IMR-90 (cell line): Measurements from ENCODE around the gene PDLIM5. TPM values are rescaled to one million over a fixed set of nuclear protein-coding genes. Genes with fewer than 3 reads are reported as not detected.

ENCODE experiments used
- ATAC-seq: fragments of 200-7000 bp; cut with Tn5 transposase; 2 replicates; pipeline ENCODE4 v1.9.1; 2020; ENCODE audit warnings: low read depth, mild to moderate bottlenecking, moderate library complexity
- BruUV-seq: library from RNA; stranded (reverse); fragments of 400-500 nt; replicated peaks from 2 replicates; lab custom pipeline; 2021; lab: Mats Ljungman, UMichigan
- CTCF ChIA-PET: fragments of 300-600 bp; formaldehyde crosslinking; extraction: SDS; loops from one replicate; lab custom pipeline; 2021; ENCODE audit warnings: antibody characterized with exemption; lab: Yijun Ruan, JAX
- POLR2A ChIA-PET: fragments of 300-600 bp; sonication (Branson Sonifier 250); formaldehyde crosslinking; loops from one replicate; lab custom pipeline; 2022; ENCODE audit warnings: antibody characterized with exemption; ENCODE audit not compliant: unreplicated experiment; lab: Charles Lee
- DNase-seq: peaks from one replicate; pipeline ENCODE4 v3.0.0; 2013
- H2AFZ ChIP-seq: replicated peaks from 2 replicates; pipeline ENCODE3; 2013; ENCODE audit warnings: low read length, mild to moderate bottlenecking; ENCODE audit not compliant: poor library complexity
- H2AK5ac ChIP-seq: 2 replicates; pipeline ENCODE4 v1.6.1; 2013; ENCODE audit warnings: low read depth, low read length, inconsistent platforms
- H2AK9ac ChIP-seq: replicated peaks from 2 replicates; pipeline ENCODE3; 2013; ENCODE audit warnings: mild to moderate bottlenecking, low read depth, low read length, moderate library complexity; ENCODE audit not compliant: poor library complexity
- H2BK120ac ChIP-seq: 2 replicates; pipeline ENCODE4 v1.6.1; 2013; ENCODE audit warnings: low read depth, low read length, inconsistent platforms
- H2BK15ac ChIP-seq: 3 replicates; pipeline ENCODE4 v1.6.1; 2013; ENCODE audit warnings: low read depth, low read length, inconsistent platforms
- H2BK20ac ChIP-seq: 2 replicates; pipeline ENCODE4 v1.6.1; 2013; ENCODE audit warnings: low read depth, mild to moderate bottlenecking, inconsistent platforms, low read length, moderate library complexity
- H2BK5ac ChIP-seq: 2 replicates; pipeline ENCODE4 v1.6.1; 2013; ENCODE audit warnings: mild to moderate bottlenecking, low read depth, low read length, inconsistent platforms; ENCODE audit not compliant: poor library complexity, severe bottlenecking
- H3K14ac ChIP-seq: replicated peaks from 2 replicates; pipeline ENCODE4 v1.6.1; 2013; ENCODE audit warnings: low read depth, low read length, inconsistent platforms
- H3K18ac ChIP-seq: 2 replicates; pipeline ENCODE4 v1.6.1; 2013; ENCODE audit warnings: low read depth, low read length, control low read depth
- H3K23ac ChIP-seq: 2 replicates; pipeline ENCODE4 v1.6.1; 2013; ENCODE audit warnings: low read depth, low read length, inconsistent platforms
- H3K27ac ChIP-seq: 2 replicates; pipeline ENCODE4 v1.5.1; 2013; ENCODE audit warnings: mild to moderate bottlenecking, control low read depth, low read length; ENCODE audit not compliant: insufficient read depth
- H3K27me3 ChIP-seq: 2 replicates; pipeline ENCODE4 v1.6.1; 2013; ENCODE audit warnings: low read length; ENCODE audit not compliant: control insufficient read depth, insufficient read depth
- H3K36me3 ChIP-seq: 2 replicates; pipeline ENCODE4 v1.6.1; 2013; ENCODE audit warnings: low read length, mixed read lengths; ENCODE audit not compliant: control insufficient read depth, insufficient read depth
- H3K4ac ChIP-seq: 2 replicates; pipeline ENCODE4 v1.6.1; 2013; ENCODE audit warnings: low read depth, low read length, inconsistent platforms
- H3K4me1 ChIP-seq: 2 replicates; pipeline ENCODE4 v1.6.1; 2013; ENCODE audit warnings: low read length, mixed read lengths; ENCODE audit not compliant: control insufficient read depth, insufficient read depth
- H3K4me2 ChIP-seq: 2 replicates; pipeline ENCODE4 v1.6.1; 2013; ENCODE audit warnings: low read depth, mild to moderate bottlenecking, control low read depth, low read length, moderate library complexity
- H3K4me3 ChIP-seq: 2 replicates; pipeline ENCODE4 v1.5.1; 2013; ENCODE audit warnings: low read depth, mild to moderate bottlenecking, control low read depth, low read length, moderate library complexity; ENCODE audit not compliant: insufficient read depth
- H3K56ac ChIP-seq: 2 replicates; pipeline ENCODE4 v1.6.1; 2013; ENCODE audit warnings: low read length, inconsistent platforms; ENCODE audit not compliant: insufficient read depth; ENCODE audit errors: extremely low read depth
- H3K79me1 ChIP-seq, 2 experiments: 2 replicates each; pipeline ENCODE4 v1.6.1; 2013; ENCODE audit warnings: low read length in 2 of 2, inconsistent platforms in 1 of 2, low read depth in 1 of 2
- H3K9ac ChIP-seq: 2 replicates; pipeline ENCODE4 v1.6.1; 2013; ENCODE audit warnings: low read depth, low read length, control low read depth
- H3K9me1 ChIP-seq: 2 replicates; pipeline ENCODE4 v1.6.1; 2013; ENCODE audit warnings: low read length, inconsistent platforms; ENCODE audit not compliant: insufficient read depth
- H3K9me3 ChIP-seq: 2 replicates; pipeline ENCODE4 v1.6.1; 2013; ENCODE audit warnings: low read length; ENCODE audit not compliant: control insufficient read depth, insufficient read depth
- H4K20me1 ChIP-seq: 2 replicates; pipeline ENCODE4 v1.6.1; 2013; ENCODE audit warnings: low read length, inconsistent platforms; ENCODE audit not compliant: insufficient read depth
- H4K5ac ChIP-seq: 2 replicates; pipeline ENCODE4 v1.6.1; 2013; ENCODE audit warnings: mild to moderate bottlenecking, low read depth, low read length, control low read depth
- H4K8ac ChIP-seq, 2 experiments: 2 replicates each; pipeline ENCODE4 v1.6.1; 2013; ENCODE audit warnings: low read depth in 2 of 2, low read length in 2 of 2, control low read depth in 1 of 2, inconsistent platforms in 1 of 2
- H4K91ac ChIP-seq: 2 replicates; pipeline ENCODE4 v1.6.1; 2013; ENCODE audit warnings: low read depth, low read length, inconsistent platforms; ENCODE audit not compliant: insufficient read depth
- BHLHE40 ChIP-seq: fragments of 150-350 bp; IDR thresholded peaks from 2 replicates; pipeline ENCODE4 v1.6.1; 2016; ENCODE audit warnings: mild to moderate bottlenecking, low read depth, low read length
- CEBPB ChIP-seq: IDR thresholded peaks from 2 replicates; pipeline ENCODE4 v1.6.1; 2012; ENCODE audit warnings: low read depth, low read length, improper control_type of control experiment
- CHD1 ChIP-seq: IDR thresholded peaks from 2 replicates; pipeline ENCODE4 v1.6.1; 2012; ENCODE audit warnings: low read depth, low read length, improper control_type of control experiment
- ELK1 ChIP-seq: fragments of 150-350 bp; IDR thresholded peaks from 2 replicates; pipeline ENCODE4 v1.6.1; 2016; ENCODE audit warnings: low read depth, mild to moderate bottlenecking, low read length, moderate library complexity, borderline replicate concordance
- FOS ChIP-seq: fragments of 150-350 bp; IDR thresholded peaks from 2 replicates; pipeline ENCODE4 v1.6.1; 2016; ENCODE audit warnings: low read depth, low read length
- MAFK ChIP-seq: IDR thresholded peaks from 2 replicates; pipeline ENCODE4 v1.6.1; 2012; ENCODE audit warnings: low read depth, low read length, improper control_type of control experiment
- NFE2L2 ChIP-seq: fragments of 150-350 bp; IDR thresholded peaks from 2 replicates; pipeline ENCODE4 v1.6.1; 2016; ENCODE audit warnings: low read depth, mild to moderate bottlenecking, low read length
- RCOR1 ChIP-seq: IDR thresholded peaks from 2 replicates; pipeline ENCODE4 v1.6.1; 2012; ENCODE audit warnings: mild to moderate bottlenecking, low read length, improper control_type of control experiment; ENCODE audit not compliant: insufficient replicate concordance
- SMC3 ChIP-seq: fragments of 150-350 bp; IDR thresholded peaks from 2 replicates; pipeline ENCODE4 v1.6.1; 2016; ENCODE audit warnings: low read depth, mild to moderate bottlenecking, antibody characterized with exemption, low read length, moderate library complexity
- WGBS, 2 experiments: methylation state at CpG; one replicate each; pipeline versions ENCODE4 v1.1.5 to v1.1.7; 2013; ENCODE audit warnings: missing lambda C conversion rate in 2 of 2; ENCODE audit not compliant: insufficient read length in 1 of 2; ENCODE audit errors: extremely low coverage in 2 of 2; 5-methylcytosine and 5-hydroxymethylcytosine counted together
- dilution Hi-C: fragments of 300-500 bp; cut with HindIII; formaldehyde crosslinking; loops from one replicate; pipeline ENCODE4 v1.14.3; 2018; ENCODE audit warnings: low sequenced_read_pairs; ENCODE audit not compliant: unreplicated experiment
- in situ Hi-C: fragments of 300-500 bp; cut with MboI; formaldehyde crosslinking; loops from 3 replicates; pipeline ENCODE4 v1.14.3; 2019; ENCODE audit warnings: low sequenced_read_pairs, inconsistent platforms, mixed read lengths
- intact Hi-C: fragments of 100-400 bp; cut with micrococcal nuclease; formaldehyde crosslinking; loops from 2 replicates; pipeline ENCODE4 v1.10.0; 2022
- polyA plus RNA-seq, 3 experiments: library from polyadenylated mRNA; depleted of rRNA; stranded (reverse); fragments of >200 nt; gene quantifications; 2 replicates each; pipeline ENCODE4 v1.2.3, GENCODE V29; 2012; ENCODE audit warnings: low replicate concordance in 1 of 3
- total RNA-seq: library from RNA; depleted of rRNA; stranded (reverse); fragments of >200 nt; gene quantifications from 2 replicates; pipeline ENCODE4 v1.2.3, GENCODE V29; 2012

Gene PDLIM5
- total and polyA plus RNA-seq, 2 of the 4 experiments (the other 2 are of a cell fraction): 96.5 to 188 TPM

DNA sequence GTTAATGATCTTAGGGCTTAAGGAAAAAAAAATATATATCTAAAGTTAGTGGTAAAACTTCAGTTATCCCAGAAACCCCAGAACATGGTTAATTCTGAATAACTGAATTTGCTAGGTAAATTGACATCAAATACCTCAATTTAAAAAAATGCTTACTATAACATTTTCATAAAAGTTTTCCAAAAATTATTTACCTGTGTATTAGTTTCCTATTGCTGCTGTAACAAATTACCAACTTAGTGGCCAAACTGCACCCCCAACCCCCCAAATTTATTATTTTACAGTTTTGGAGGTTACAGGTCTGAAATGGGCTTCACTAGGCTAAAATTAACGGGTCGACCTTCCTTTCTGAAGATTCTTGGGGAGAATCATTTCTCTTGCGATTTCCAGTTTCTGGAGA, 95.2 kb downstream of the PDLIM5 start:
- Histone ChIP-seq H2AK5ac (peak overlapping the region; percentile 3; the same call in 1 of the 2 replicates), H4K91ac (0 out of 2 replicates have a peak overlapping the region, but pooled peaks have one; percentile 6), H3K9me1 (peaks cover 5% of the 10 kb centered on the region; the same call in 1 of the 2 replicates), H4K5ac (no peak overlapping the region), H3K56ac (no peak overlapping the region), H3K18ac (no peak overlapping the region; the same call in 1 of the 2 replicates), H2BK5ac (no peak overlapping the region), H3K27me3 (no peaks in the 10 kb centered on the region), H3K4me1 (peaks cover 3% of the 10 kb centered on the region), H2AK9ac (no peak overlapping the region), H3K4me3 (no peak overlapping the region), H2AFZ (no peak overlapping the region), H2BK20ac (no peak overlapping the region), H3K9me3 (no peaks in the 10 kb centered on the region), H4K20me1 (no peaks in the 10 kb centered on the region), H2BK120ac (peak overlapping the region; percentile 41; the same call in 1 of the 2 replicates), H2BK15ac (peak overlapping the region; percentile 62; the same call in 2 of the 3 replicates), H3K23ac (no peak overlapping the region), H4K8ac (no peak overlapping the region), H3K36me3 (no peaks in the 10 kb centered on the region; the same call in 1 of the 2 replicates), H3K4me2 (no peak overlapping the region), H3K27ac (no peak overlapping the region), H3K79me1 (peaks cover 28 to 45% of the 10 kb centered on the region in 2 experiments), H3K14ac (no peak overlapping the region), H3K9ac (no peak overlapping the region), H3K4ac (peak overlapping the region; percentile 9; the same call in 1 of the 2 replicates)
- POLR2A ChIA-PET: no interaction called here
- CTCF ChIA-PET: no interaction called here
- in situ Hi-C loops (no loop called here), dilution Hi-C loops (no loop called here), intact Hi-C loops (no loop called here)
- no peak for ATAC-seq
- no CpG with 5 or more reads among the region's 3 CpGs for WGBS, 2 experiments
- BruUV-seq: no TSS peak
- no peak for DNase-seq
- TF ChIP-seq MAFK (peak; percentile 58; the same call in 1 of the 2 replicates), BHLHE40 (no peak), RCOR1 (no peak), NFE2L2 (no peak), SMC3 (no peak), CHD1 (no peak), ELK1 (no peak), FOS (no peak), CEBPB (no peak)
